ENCODE results near the gene NAV3.

The NAV3 gene

DNA sequence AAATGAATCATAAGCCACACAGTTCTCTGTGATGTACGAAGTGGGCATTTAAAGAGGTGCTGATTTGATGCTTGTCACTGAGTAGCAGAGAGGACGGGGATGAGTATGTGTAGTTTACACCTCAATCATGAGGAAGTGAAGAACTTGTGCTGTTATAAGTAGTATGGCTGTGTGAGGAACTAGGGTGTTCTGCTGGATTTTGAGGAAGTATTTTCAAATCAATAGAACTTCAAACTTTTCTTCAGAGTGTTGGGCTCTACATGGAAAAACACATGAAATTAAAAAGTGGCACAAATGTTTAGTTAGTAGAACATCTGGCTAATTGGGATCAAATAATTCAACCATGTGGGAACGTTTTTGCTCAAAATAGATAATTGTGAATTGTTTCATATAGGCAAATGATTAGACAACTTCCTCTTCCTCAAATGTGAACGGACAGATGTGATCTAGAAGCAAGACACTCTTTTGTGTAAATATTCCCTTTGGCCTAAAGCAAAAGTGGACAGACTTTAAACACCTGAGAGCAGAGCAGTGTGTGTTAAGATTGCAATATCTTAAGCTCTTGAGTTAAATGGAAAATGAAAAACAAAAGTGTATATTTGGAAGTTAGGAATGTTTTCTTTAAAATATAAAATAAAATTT is 168.5 kb downstream of the NAV3 start:
- no peak overlapping the region for H3K4me3 ChIP-seq (ENCODE audit: low read depth, low read length)
- TF ChIP-seq, protein P1, sequence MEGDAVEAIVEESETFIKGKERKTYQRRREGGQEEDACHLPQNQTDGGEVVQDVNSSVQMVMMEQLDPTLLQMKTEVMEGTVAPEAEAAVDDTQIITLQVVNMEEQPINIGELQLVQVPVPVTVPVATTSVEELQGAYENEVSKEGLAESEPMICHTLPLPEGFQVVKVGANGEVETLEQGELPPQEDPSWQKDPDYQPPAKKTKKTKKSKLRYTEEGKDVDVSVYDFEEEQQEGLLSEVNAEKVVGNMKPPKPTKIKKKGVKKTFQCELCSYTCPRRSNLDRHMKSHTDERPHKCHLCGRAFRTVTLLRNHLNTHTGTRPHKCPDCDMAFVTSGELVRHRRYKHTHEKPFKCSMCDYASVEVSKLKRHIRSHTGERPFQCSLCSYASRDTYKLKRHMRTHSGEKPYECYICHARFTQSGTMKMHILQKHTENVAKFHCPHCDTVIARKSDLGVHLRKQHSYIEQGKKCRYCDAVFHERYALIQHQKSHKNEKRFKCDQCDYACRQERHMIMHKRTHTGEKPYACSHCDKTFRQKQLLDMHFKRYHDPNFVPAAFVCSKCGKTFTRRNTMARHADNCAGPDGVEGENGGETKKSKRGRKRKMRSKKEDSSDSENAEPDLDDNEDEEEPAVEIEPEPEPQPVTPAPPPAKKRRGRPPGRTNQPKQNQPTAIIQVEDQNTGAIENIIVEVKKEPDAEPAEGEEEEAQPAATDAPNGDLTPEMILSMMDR (IDR thresholded peaks at IDR 0.05; ENCODE audit: low read depth, low read length): no peak
- no peaks in the 10 kb centered on the region for H3K36me3 ChIP-seq
- H3K27me3 ChIP-seq (ENCODE audit: insufficient read depth, low read depth, severe bottlenecking): no peaks in the 10 kb centered on the region
- H3K9me3 ChIP-seq (ENCODE audit: severe bottlenecking): no peaks in the 10 kb centered on the region
- H3K27ac ChIP-seq: no peak overlapping the region
- no peak for DNase-seq

- no peak for DNase-seq
- TF ChIP-seq, protein P1 (IDR thresholded peaks at IDR 0.05; ENCODE audit: low read depth, low read length): no peak
- H3K36me3 ChIP-seq: no peaks in the 10 kb centered on the region
Observed at GRCh38 chr12:78002878-78003277, 172.2 kb downstream of the NAV3 start.

GRCh38 chr12:78004249-78005093 is 173.8 kb downstream of the NAV3 start:
- Histone ChIP-seq H3K27me3 (ENCODE audit: insufficient read depth, low read depth, severe bottlenecking) (no peaks in the 10 kb centered on the region), H3K36me3 (no peaks in the 10 kb centered on the region), H3K27ac (no peak overlapping the region), H3K9me3 (ENCODE audit: severe bottlenecking) (no peaks in the 10 kb centered on the region), H3K4me3 (ENCODE audit: low read depth, low read length) (no peak overlapping the region)
- TF ChIP-seq, protein P1 (IDR thresholded peaks at IDR 0.05; ENCODE audit: low read depth, low read length): no peak
- DNase-seq: no peak

More at GRCh38 chr12:78002878-78003277, 172.2 kb downstream of the NAV3 start:
- Histone ChIP-seq H3K27ac (no peak overlapping the region), H3K9me3 (ENCODE audit: severe bottlenecking) (no peaks in the 10 kb centered on the region), H3K4me3 (ENCODE audit: low read depth, low read length) (no peak overlapping the region), H3K27me3 (ENCODE audit: insufficient read depth, low read depth, severe bottlenecking) (no peaks in the 10 kb centered on the region)

DNA sequence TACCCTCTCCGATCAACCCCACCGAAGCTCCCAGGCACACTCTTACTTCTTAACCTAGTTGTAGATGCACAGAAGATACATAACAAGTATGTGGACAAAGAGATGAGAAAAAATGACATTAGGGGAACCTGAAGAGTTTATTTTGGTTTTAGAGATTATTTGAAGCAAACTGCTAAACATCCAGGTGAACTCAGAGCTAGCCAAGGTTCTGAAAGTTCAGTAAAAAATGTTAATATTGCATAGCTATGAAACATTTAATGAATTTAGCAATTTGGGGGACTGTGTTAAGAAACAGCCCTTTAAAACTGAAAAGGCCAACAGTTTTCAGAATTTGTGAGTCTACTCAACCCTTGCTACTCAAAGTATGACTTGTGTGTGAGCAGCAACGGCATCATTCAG is 174.4 kb downstream of the NAV3 start:
- TF ChIP-seq, protein P1 (IDR thresholded peaks at IDR 0.05; ENCODE audit: low read depth, low read length): no peak
- Histone ChIP-seq H3K4me3 (ENCODE audit: low read depth, low read length) (no peak overlapping the region), H3K27ac (no peak overlapping the region), H3K36me3 (no peaks in the 10 kb centered on the region), H3K9me3 (ENCODE audit: severe bottlenecking) (no peaks in the 10 kb centered on the region), H3K27me3 (ENCODE audit: insufficient read depth, low read depth, severe bottlenecking) (no peaks in the 10 kb centered on the region)
- DNase-seq: no peak

GRCh38 chr12:78007173-78007572 is 176.5 kb downstream of the NAV3 start:
- H3K4me3 ChIP-seq (ENCODE audit: low read depth, low read length): no peak overlapping the region
- no peaks in the 10 kb centered on the region for H3K9me3 ChIP-seq (ENCODE audit: severe bottlenecking)
- H3K27ac ChIP-seq: no peak overlapping the region
- no peaks in the 10 kb centered on the region for H3K36me3 ChIP-seq
- TF ChIP-seq, protein P1 (IDR thresholded peaks at IDR 0.05; ENCODE audit: low read depth, low read length): no peak
- H3K27me3 ChIP-seq (ENCODE audit: insufficient read depth, low read depth, severe bottlenecking): no peaks in the 10 kb centered on the region
- DNase-seq: no peak
